NB4 (cell line): ENCODE results near the gene KRT15.

Source experiments
- DNase-seq: peaks from one replicate; pipeline ENCODE4 v3.0.0; 2010; ENCODE audit warnings: low read depth
- H3K4me3 ChIP-seq: one replicate; pipeline ENCODE4 v1.5.1; 2011; ENCODE audit warnings: mild to moderate bottlenecking, low read depth, low read length, moderate library complexity
- MYC ChIP-seq: IDR thresholded peaks from 2 replicates; pipeline ENCODE4 v1.6.1; 2011; ENCODE audit warnings: low read depth, low read length
- POLR2A ChIP-seq: IDR thresholded peaks from 2 replicates; pipeline ENCODE4 v1.6.1; 2011; ENCODE audit warnings: mild to moderate bottlenecking; ENCODE audit not compliant: insufficient read length; ENCODE audit errors: extremely low read depth
- TF ChIP-seq, protein P1 (sequence below): IDR thresholded peaks from one replicate; pipeline ENCODE4 v1.5.1; 2012; ENCODE audit warnings: low read depth, low read length
- TF ChIP-seq, protein P2 (sequence below): IDR thresholded peaks from 2 replicates; pipeline ENCODE4 v1.6.1; 2011; ENCODE audit warnings: low read depth, low read length

The KRT15 gene

DNA sequence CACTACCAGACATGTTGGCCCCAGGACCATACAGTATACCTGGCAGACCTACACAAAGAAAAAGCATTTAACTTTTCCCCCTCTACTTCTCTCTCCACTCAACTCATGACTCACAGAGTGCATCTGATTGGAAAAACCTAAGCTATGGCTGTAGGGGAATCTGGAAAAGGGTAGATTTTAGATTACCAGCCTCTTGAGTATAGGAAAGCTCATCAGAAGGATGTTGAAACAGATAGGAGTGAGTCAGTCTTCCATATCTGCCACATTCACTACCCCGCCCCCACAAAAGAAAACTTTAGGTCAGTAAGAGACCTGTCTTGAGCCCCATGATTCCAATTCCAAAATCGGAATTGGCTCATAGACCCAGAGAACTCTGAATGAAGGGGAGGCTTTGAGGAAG lies 40.9 kb upstream of the KRT15 start:
- H3K4me3 ChIP-seq: no peak overlapping the region
- DNase-seq: no peak
- TF ChIP-seq, protein P1, sequence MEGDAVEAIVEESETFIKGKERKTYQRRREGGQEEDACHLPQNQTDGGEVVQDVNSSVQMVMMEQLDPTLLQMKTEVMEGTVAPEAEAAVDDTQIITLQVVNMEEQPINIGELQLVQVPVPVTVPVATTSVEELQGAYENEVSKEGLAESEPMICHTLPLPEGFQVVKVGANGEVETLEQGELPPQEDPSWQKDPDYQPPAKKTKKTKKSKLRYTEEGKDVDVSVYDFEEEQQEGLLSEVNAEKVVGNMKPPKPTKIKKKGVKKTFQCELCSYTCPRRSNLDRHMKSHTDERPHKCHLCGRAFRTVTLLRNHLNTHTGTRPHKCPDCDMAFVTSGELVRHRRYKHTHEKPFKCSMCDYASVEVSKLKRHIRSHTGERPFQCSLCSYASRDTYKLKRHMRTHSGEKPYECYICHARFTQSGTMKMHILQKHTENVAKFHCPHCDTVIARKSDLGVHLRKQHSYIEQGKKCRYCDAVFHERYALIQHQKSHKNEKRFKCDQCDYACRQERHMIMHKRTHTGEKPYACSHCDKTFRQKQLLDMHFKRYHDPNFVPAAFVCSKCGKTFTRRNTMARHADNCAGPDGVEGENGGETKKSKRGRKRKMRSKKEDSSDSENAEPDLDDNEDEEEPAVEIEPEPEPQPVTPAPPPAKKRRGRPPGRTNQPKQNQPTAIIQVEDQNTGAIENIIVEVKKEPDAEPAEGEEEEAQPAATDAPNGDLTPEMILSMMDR: no peak
- TF ChIP-seq POLR2A (no peak), MYC (no peak)
- TF ChIP-seq, protein P2, sequence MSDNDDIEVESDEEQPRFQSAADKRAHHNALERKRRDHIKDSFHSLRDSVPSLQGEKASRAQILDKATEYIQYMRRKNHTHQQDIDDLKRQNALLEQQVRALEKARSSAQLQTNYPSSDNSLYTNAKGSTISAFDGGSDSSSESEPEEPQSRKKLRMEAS: no peak

DNA sequence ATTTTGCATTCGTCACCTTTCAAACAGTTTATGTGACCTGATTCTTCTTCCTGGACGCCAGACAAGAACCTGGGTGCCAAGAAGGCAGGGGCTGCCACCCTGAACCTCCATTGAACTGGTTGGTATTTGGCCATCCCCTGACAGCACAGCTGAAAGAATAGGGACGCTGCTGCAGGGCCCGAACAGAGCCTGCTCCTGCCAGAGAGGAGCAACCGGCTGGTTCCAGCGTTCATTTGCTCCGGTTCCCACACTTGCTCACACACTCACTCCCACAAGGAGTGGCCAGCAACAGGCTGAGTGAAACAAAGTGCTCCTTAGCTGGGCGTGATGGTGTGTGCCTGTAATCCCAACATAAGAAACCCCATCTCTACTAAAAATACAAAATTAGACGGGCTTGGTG lies 38.2 kb upstream of the KRT15 start:
- TF ChIP-seq, protein P2: no peak
- TF ChIP-seq, protein P1: no peak
- TF ChIP-seq POLR2A (no peak), MYC (no peak)
- no peak for DNase-seq
- no peak overlapping the region for H3K4me3 ChIP-seq

DNA sequence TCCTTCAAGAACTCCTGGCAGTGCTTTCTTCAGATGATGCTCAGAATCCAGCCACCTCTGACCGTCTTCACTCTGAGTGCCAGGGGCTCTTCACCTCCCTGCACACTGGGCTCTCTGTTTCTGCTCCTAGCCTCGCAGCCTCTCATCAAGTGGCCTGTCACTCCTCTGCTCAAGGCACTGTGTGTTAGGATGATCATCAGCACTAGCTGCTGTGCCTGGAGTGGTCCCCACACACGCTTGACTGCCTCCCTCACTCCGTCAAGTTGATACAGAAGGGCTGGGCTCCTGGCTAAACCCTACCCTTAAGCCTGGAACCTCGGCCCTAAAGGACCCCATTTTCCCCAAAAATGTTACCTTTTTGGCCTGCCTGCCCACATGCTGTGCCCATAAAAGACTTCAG lies 37.6 kb upstream of the KRT15 start:
- no peak overlapping the region for H3K4me3 ChIP-seq
- TF ChIP-seq, protein P1: no peak
- TF ChIP-seq POLR2A (no peak), MYC (no peak)
- TF ChIP-seq, protein P2: no peak
- DNase-seq: no peak

DNA sequence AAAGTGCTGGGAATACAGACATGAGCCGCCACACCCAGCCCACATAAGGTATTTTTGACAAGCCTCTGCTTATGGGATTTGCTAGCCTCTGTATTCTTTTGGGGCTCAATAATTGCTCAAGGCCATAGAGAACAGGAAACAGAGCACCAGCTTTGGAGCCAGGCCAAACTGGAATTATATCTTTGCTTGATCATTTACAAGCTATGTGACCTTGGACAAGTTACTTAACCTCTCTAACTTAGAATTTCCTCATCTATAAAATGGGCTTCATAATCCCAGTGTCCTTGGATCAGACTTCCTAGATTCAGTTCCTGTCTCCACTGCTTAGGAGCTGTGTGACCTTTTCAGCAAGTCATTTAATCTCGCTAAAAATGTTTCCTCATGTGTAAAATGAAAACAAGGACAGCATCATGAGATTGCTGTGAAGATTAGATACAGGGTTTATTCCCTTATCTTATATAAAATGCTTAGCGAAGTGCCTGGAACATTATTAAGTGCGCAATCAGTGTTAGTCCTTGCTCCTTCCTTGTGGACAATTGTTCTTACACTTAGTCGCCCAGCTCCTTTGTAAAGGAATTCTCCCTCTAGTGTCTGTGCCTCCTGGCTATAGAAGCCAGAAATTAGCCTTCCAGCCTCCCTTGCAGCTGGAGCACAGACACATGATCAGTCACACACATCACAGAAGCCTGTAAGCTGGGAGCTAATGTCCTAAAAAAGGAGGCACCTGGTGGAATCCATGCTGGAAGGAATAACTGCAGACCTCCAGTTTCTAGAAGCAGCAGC lies 36.6 kb upstream of the KRT15 start:
- DNase-seq: no peak
- H3K4me3 ChIP-seq: no peak overlapping the region
- TF ChIP-seq MYC: no peak
- TF ChIP-seq POLR2A: no peak
- TF ChIP-seq, protein P1: no peak
- TF ChIP-seq, protein P2: no peak

DNA sequence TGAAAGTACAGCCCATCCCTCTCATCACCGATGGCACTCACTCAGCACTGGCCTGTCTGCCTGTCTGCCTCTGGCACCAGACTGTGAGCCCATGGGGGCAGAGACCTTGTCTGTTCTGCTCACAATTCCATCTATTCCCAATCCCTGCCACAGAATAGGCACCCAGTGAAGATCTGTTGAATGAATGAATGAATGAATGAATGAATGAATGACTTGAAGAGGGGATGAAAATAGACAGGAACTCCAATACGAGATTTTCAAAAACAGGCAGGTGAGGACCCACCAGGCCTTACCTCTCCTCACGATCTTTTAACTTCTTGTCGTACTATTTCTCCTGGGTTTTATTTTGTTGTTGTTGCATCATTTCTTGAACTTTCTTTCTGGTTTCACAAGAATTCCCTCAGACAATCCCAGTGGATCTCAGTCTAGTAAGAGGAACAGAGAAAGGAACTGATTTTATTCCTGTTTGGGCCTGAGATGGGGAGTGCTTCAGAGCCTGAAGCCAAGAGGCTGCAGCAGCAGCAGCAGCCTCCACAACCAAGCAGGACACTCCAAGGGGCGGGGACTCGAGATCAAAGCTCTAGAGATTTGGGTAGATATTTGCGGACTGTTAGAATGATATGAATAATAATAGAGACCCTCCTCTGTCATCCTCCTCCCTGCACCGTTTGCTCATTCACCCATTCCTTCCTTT lies 35.4 kb upstream of the KRT15 start:
- TF ChIP-seq MYC (no peak), POLR2A (no peak)
- TF ChIP-seq, protein P1: no peak
- TF ChIP-seq, protein P2: no peak

More for the DNA sequence above, 35.4 kb upstream of the KRT15 start:
- no peak overlapping the region for H3K4me3 ChIP-seq
- DNase-seq: no peak
